CD4-positive, alpha-beta T cell treated with Interleukin-4 for 4 hours (primary cell): ENCODE data around the gene MTCH2.

ENCODE experiments used
- DNase-seq: peaks from one replicate; pipeline ENCODE4 v3.0.0-alpha.2; 2020

Gene MTCH2

DNA sequence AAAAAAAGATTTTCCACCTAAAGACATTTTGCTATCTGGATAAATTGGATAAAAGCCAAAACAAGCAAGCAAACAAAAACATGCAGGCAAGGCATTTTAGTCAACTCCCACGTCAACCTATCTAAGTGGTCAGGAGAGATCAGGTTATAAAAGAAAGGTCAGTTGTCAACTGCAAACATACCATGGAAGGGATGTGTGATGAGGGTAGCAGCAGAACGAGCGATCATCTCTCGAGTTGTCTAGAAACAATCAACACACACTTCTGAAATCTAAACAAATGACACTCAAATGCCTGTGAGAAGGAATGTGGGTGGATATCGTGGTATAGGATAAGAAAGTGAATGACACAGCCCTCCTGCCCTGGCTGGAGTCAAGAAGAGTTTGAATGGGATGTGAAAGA, 10.9 kb downstream of the MTCH2 start:
- no peak for DNase-seq

DNA sequence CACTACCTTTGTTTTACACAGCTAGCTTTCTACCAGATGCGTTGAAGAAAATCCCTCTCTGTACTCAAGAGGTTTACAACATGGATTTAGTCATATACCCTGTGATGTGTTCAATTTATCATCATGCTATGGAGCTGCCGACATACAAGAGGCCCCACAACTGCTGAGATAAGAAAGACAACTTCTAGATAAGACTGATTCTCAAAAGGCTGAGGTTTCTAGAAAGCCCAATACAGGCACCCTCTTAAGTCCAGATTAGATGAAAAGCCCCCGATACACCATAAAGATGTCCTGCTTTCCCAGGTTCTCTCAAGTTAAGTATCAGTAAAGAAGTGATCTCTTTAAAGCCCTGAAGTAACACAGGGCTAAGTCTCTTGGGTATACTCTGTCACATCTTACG, 14.3 kb downstream of the MTCH2 start:
- DNase-seq = no peak

DNA sequence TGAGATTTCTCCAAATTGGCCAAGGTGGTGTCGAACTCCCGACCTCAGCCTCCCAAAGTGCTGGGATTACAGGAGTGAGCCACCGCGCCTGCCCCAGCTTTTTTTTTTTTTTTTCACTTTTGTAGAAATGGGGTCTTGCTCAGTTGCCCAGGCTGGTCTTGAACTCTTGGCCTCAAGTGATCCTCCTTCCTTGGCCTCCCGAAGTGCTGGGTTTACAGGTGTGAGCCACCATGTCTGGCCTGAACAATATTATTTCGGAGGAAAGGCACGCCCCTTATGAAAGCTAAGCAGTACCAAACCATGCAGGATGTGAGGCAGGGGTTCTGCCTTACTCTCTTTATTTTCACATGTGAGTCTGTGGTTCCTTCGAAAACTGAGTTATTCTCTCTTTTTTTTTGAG, 16.1 kb downstream of the MTCH2 start:
- DNase-seq = no peak

DNA sequence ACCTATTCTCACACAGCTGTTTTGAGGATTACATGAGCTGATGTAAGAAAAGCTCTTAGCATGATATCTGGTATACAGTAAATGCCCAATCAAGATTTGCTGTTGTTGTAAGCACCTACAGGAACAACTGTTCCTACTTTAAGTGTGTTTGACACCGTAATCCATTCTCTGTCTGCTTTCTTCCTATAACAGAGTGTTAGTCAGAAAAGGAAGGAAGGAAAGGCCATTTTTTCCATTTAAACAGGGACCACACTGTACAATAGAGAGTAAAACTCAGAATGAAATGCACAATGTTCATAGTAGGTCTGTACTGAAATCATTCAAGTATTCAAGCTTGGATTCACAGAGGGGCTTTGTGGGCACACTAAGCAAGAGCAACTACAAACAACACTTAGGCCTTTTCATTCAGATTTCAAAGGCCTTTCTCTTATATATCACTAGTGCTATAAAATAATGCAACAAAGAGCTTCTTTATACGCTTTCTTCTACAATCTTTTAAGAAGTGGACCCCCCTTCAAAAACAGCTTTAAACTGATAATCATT, 21.5 kb downstream of the MTCH2 start:
- DNase-seq = no peak

DNA sequence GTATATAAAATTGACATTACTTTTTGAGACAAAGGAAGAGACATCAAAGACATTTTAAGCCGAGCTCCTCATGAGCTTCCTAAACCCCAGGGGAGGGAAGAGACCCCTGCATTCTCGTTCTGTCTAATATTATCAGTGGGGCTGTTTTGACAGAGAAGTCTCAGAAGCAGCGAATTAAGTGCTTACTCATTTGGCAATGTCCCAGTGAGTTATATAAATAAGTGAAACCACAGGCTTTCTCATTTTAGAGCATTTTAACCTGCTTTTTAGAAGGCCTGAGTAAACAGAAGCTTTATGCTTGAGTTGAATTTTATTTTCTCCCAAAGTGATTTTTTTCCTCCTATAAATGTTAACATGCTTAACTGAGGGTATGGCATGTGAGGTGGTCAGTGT, 24.9 kb downstream of the MTCH2 start:
- DNase-seq = no peak

DNA sequence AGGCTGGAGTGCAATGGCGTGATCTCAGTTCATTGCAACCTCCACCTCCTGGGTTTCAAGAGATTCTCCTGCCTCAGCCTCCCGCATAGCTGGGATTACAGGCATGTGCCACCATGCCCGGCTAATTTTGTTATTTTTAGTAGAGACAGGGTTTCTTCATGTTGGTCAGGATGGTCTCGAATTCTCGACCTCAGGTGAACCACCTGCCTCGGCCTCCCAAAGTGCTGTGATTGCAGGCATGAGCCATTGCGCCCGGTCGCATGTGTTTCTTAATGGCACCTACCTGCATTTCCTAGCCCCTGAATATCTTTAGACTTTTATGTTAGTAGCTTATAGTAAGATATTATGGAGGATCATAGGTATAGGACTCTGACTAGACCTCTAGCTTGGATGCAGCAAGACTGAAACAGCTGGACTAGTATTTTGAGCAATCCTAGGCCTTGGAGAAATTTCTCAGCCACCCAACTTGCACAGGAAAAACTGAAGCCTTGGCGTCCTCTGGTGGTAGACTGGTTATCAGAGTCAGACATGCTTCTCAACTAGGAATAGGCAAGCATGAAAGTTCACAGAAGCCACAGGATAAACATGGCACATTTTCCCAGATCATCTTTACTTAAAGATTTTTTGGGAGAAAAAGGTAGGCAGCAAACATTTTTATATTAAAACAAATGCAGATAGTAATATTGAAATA, 25.5 kb downstream of the MTCH2 start:
- DNase-seq = no peak

DNA sequence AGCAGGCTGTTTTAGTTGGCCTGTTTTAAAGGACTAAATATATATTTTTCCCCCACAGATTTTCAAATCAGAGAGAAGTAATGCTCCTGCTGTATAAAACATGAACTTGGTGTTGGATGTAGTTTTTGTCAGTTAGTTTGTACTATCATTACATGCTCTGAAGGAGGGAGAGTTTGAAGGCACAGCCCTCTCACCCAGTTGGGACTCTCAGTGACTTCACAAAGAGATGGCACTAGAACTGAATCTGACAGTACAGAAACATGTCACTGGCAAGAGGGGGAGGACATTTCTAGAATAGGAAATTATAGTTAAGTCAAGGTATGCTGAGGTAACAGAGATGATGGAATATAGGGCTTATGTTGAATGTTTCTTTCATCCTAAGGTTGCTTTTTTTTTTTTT, 27.1 kb downstream of the MTCH2 start:
- DNase-seq = no peak

DNA sequence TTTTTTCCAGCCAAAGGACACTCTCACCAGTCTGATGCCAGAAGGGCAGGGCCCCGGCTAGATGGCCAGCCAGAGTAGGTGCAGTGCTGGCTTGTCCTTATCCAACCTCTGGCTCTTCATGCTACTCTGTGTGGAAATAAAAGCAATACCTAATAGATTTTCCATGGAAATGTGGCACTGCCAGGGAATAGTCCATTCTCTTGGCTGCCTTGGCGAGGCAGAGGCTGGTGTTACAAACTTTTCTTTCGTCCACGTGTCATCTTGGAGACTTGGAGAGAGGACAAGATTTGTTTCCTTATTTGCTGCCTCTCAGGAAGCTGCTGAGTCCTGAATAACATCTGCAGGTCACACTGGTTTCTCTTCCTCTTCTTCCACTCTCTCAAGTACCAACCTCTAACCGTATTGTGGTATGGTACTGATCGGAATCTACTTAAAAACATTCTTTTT, 31.0 kb downstream of the MTCH2 start:
- no peak for DNase-seq

DNA sequence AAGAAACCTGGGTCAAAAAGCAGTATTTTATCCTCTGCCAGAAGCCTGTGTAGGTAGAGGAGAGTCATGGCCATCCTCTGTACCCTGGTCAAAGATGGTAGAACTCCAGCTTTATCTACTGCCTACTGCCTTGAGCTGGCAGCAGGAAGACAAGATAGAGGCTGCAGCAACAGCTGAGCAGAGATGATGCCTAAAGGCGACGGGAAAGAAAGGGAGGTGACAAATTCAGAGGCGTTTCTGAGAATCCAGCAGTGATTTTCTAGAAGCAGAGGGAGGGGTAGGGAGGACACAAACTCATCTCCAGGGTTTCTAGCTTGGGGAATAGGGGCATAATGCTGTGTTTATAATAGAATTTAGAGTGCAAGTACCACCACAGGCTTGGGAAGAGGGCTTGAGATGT, 32.7 kb downstream of the MTCH2 start:
- no peak for DNase-seq

DNA sequence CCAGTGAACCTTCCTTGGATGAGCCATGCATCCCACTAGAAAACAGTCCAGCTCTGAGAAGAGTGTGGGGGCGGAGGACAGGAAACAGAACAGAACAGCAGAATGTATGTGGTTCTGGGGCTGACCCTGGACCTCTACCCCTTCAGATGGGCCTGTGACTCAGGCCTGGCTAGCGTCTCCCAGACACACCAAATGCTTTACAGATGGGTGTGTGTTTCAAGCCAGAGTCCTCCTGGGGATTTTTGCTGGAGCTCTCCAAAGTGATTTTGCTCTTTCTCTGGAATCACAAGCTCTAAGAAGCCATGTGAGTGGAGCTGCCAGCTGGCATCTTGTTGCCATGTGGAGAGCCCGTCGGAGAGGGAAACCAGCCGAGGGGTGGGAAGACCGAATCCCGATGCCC, 35.0 kb downstream of the MTCH2 start:
- DNase-seq = no peak

DNA sequence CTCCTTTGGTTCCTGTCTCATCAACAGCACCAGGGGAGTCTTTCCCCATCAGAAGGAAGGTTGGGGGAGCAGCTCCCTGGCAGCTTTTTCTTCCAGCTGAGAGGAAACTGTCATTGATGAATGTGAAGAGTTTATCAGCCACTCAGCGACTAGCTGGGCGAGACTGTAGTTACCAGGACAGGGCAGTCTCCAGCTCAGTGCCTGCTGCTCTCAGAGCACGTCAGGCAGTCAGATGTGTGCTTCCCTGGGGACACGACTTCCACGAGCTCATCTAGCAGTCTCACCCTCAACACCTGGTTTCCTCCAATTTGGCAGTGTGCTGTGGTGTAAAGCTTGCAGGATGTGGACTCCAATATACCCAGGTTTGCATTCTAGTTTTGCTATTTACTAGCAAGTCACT, 35.6 kb downstream of the MTCH2 start:
- no peak for DNase-seq

DNA sequence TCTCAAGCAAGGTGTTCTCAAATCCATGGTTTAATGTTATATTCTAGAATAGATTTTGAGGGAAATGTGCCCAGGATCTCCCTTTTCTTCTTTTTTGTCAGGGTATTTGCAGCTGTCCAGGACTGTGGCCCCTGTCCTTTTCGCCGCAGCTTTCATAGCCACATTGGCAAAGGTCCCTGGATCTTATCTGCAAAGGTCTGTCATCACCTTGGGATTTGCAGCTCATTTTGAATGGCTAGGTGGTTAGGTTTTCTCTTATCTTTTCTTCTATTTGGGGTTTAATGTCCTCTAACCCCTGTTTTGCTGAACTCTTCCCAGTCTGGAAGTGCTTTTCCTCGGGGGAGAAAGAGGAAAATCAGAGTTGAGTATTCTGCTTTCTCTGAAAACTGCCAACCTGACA, 36.4 kb downstream of the MTCH2 start:
- DNase-seq = no peak

DNA sequence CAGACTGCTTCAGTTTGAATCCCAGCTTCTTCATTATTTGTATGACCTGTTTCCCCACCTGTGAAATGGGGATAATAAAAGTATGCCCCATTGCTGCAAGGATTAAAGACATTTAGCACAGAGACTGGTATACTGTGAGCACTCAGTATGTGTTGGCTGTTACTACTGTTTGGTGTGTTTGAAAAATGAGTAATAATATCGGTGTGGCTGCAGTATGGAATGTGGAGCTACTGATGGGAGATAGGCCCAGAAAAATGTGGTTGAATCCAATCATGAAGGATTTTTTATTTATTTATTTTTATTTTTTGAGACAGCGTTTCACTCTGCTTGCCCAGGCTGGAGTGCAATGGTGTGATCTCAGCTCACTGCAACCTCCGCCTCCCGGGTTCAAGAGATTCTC, 39.1 kb downstream of the MTCH2 start:
- no peak for DNase-seq

DNA sequence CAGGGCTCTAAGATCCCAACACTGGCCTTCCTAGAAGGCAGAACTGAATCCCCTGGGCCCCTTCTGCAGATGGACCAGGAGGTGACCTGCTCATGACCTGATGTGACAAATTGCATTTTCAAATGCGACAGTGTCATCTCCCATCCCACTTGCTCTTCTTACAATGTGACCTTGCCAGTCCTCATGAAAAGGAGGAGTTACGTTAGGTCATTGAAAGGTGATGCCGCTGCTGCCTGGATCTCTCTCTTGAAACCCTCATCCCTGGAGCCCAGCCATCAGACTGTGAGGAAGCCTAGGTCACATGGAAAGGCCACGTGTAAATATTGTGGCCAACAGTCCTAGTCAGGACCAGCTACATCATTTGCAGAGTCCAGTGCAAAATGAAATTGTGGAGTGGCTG, 42.5 kb downstream of the MTCH2 start:
- no peak for DNase-seq

DNA sequence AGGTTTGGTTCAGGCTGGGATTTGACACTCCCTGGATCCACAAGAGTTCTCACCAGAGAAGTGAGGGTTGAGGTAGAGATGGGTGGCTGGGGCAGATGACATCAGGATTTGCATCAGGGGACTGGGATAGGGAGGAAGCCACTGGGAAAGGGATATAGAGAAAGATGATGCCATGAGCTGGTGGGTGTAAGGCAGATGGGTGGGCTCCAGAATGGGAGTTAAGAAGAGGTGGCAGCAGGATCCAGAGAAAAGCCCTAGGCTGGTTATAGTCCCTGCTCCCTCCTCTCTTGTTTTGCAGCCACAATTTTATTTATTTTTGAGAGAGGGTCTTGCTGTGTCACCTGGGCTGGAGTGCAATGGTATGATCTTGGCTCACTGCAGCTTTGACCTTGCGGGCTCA, 46.4 kb downstream of the MTCH2 start:
- DNase-seq = no peak

DNA sequence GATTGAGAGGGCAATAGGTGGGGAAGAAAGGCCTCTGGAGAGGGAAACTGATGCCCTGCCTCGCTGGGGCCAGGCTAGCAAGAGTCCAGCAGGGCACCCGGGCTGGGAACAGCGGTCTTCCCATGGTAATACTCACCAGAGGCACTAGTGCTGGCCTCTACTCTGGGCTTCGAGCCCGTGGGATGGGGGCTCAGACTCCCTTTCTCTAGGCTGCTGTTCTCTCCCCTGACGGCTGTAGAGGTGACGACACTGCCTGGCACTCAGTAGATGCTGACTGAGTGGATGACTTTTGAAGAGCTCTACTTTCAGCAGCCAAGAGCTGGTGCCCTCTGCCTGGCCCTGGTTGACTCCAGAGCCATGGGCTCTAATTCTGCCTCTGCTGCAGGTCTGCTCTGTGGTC, 47.3 kb downstream of the MTCH2 start:
- DNase-seq = no peak

DNA sequence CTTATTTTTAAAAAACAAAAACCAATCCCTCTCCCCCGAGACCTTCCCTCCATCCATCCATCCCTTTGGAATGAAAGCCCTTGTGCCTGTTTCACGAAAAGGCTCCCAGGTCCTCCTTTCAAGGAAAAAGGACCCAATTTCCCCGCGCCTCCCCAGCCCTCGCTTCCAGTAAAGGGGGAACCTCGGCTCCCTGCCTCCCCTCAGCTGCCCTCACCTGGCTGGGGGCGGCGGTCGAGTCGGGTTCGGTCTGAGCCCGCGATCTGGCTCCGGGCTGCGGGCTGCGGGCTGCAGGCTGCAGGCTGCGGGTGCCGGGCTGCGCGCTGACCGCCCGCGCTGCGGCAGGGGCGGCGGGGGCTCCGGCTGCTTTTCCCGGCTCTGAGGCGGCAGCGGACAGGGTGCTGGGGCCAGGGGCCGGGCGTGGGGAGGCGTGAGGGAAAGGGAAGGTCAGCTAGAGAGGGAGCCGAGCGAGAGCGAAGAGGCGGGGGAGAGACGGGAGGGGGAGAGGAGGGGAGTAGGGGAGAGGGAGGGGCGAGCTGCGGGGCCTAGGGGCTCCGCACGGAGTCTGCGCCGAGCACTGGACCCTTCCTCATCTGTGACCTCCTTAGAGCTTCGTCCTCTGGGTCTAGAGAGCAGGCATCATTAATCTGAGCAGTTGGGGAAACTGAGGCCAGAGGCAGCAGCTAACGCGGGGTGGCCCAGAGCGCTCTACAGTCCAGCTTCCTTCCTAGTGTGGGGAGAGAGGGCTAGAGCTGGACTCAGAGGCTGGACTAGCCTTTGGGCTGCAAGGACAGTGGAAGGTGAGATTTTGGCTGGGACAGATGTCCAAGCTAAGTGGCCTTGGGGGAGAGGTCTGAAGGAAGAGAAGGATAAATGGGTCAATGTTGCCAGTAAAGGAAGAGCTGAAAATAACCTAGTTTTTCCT, 48.2 kb downstream of the MTCH2 start, which contains the start of gene C1QTNF4:
Gene C1QTNF4, minus strand, starts transcription at position 478 of the 922 bp plus-strand sequence. CDS start 3,601 bp downstream, outside the sequence.
- no peak for DNase-seq

DNA sequence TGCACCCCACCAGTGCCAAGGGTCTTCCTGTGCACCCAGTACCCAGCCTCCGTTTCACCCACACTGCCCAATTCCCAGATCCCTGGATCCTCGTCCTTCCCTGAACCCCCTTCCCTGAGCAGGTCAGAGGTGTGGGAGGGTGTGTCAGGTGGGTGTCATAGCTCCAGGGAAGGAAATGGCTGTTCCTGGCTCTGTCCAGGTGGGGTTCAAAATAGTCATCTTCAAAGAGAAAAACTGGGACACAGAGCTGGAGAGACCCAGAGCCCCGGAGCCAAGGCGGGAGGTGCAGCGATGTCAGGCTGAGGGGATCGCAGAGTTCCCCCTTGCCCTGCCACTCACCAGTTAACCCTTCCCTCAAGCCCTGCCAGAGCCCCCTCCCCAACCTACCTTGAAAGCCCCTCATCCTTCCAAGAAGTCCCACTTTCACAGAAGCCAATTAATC, 48.8 kb downstream of the MTCH2 start:
- no peak for DNase-seq

DNA sequence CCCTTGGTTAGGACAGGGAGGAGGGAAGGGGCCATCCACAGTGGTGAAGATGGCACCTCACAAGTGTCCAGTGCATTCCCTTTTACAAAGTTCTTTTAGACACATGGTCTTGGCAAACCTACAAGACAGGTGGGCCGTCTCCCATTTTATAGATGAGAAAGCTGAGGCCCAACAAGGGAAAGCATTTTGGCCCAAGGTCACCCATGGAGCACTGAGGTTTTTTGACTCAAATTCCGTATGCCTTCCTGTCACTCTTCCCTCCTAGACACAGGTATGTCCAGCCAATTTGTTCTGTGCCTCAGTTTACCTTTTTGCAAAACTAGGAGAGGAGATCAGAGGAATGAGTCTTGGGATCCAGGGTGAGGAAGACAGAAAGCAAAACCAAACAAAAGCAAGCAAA, 49.4 kb downstream of the MTCH2 start:
- no peak for DNase-seq

DNA sequence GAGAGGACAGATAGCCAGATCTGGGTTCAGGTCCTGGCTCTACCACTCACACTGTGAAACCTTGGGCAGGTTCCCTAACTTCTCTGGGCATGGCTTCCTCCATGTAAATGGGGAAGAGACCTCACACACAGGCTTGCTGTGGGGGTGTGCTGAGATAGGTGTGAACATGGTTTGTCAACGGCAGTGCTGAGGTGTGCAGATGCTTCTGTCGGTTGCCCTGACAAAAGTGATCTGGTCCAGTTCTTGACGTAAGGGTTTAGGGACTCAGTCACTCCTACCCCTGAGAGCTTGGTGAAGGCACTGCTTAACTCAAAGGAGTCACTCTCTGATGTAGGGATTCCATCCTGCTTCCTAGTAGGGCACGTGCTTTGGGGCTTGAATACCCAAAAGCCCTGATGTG, 50.1 kb downstream of the MTCH2 start:
- DNase-seq = no peak

DNA sequence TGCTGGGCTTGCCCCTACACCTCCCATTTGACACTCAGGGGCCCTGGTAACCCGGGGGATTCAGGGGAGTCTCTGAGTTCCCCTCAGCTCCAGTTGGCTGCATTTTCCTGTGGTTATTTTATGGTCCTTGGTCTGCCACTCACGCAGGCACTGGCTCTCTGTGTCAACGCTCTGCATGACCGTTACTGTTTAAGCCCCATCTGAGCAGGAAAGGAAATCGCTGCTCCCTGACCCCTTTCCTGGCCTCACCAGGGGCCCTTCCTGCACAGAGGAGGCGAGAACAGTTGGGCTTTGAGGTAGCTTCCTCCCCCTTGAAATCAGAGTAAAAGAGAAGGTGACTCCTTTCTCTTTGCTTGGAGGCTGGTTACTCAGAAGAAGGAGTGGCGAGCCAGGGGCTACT, 50.6 kb downstream of the MTCH2 start:
- DNase-seq = no peak

DNA sequence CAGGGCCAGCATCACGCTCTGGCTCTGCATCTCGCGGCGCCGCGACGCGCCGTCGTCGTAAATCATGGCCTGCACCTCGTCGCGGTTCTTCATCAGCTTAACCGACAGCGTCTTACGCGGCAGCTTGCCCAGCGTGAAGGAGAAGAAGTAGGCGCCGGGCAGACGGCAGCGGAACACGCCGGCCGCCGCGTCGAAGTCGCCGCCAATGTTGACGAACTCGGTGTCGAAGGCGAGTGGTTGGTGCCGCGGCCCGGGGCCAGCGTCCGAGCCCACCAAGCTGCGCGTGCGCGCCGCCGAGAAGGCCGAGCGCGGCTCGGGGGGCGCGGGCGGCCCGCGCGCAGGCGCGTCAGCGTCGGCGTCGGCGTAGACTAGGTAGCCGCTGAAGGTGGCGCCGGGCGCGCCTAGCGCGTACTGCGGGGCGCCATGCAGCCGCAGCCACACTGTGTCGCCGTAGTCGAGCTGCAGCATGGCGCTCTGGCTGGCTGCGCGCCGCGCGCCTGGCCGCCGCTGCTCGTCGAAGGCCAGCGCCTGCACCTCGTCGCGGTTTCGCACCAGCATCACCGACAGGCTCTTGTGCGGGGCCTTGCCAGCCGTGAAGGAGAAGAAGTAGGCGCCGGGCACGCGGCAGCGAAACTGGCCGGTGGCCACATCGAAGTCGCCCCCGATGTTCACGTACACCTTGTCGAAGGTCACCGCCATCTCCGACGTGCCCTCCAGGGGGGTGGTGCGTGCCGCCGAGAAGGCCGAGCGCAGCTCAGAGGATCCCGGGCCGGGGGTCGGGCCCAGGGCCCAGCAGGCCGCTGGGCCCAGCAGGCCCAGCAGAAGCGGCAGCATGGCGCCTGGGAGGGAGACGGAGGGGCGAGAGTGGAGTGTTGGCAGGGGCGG, 52.1 kb downstream of the MTCH2 start:
- DNase-seq = no peak

DNA sequence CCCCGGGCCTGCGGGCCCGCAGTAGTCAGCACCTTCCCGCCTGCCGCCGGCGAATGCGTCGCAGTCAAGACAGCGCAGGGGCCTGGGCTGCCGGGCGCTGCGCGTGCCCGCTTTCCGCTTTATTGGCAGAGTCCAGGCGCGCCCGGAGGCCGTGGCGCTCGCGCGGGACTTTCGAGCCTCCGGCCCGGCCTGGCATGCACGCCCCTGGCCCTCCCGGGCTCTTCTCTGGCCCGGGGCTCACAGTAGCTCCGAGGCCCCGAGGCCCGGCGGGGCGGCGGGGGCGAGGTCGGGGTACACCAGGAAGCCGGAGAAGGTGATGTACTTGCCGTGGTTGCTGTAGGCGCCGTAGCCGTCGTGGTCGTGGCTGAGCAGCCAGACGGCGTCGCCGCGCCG, 52.8 kb downstream of the MTCH2 start:
- DNase-seq = no peak
